Hepatic stellate cell (primary cell): ENCODE results near the gene DIPK1A.
A peak's percentile ranks its signal among the peaks of the same experiment; 100 is the strongest.

ENCODE experiments used
- DNase-seq: peaks from one replicate; pipeline ENCODE4 v3.0.0; 2011; ENCODE audit warnings: low spot score

DIPK1A gene

DNA sequence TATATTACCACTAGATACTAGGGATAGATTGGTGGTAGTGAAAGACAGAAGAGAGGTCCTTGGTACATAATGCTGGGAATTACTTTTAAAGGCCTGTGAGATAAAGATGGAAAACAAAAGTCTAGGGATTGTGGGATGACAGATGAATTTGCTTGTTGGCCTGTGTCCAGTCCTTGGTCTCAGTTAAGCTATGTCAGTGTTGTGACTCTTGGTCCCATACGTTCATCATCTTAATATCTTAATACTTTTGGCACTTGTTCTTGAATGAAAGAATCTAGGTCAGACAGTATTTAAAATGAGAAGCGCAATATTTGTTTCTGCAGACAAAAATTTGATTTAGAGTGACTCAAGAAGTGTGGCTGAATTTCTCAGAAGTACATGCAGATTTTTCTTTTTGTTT, 121.8 kb downstream of the DIPK1A start:
- no peak for DNase-seq

DNA sequence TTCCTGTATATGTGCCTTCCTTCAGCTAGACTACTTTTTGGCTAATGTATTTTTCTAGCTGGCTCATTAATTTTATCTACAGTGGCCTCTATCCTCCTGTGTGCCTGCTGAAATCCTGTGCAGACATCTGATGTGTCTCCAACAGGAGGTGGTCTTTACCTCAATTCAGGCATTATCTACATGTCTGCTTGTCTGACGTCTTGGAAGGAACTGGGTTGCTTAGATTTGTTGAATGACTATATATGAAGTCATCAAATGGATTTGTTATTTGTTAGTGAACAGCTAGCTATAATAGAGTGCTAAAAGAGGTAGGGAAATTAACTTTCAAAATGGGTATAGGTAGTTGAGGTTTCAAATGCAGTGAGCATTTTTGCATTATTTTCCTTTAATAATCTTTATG, 122.7 kb downstream of the DIPK1A start:
- DNase-seq: no peak

DNA sequence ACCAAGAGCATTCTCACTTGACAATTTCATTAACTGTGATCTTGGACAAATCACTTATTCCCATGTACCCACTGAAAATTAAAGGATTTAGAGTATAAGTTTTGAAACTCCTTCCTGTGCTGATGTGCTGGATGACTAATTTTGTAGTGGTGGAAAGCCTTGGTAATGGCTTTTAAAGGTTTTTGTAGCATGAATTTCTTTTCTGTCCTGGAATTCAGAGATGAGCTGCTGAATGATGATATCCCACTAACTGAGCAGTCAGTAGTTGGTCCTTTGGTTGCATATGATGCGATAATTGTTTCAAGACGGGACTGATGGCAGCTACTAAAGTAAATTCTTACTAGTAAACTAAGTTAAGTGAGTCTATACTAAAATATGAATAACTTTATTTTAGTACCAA, 124.2 kb downstream of the DIPK1A start:
- no peak for DNase-seq

DNA sequence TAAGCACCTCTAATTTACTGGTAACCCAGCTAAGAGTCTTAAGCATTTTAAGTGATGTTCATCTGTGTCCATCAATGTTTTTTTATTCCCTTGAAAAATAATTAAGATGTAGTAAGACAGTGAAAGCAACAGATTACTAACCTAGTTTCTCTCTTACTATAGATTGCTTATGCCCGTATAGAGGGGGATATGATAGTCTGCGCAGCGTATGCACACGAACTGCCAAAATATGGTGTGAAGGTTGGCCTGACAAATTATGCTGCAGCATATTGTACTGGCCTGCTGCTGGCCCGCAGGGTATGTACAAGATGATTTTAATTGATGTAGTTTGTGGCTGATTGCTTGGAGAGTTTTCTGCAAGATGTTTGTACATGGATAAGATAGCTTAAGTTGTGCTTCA, 126.6 kb downstream of the DIPK1A start:
- DNase-seq: no peak

DNA sequence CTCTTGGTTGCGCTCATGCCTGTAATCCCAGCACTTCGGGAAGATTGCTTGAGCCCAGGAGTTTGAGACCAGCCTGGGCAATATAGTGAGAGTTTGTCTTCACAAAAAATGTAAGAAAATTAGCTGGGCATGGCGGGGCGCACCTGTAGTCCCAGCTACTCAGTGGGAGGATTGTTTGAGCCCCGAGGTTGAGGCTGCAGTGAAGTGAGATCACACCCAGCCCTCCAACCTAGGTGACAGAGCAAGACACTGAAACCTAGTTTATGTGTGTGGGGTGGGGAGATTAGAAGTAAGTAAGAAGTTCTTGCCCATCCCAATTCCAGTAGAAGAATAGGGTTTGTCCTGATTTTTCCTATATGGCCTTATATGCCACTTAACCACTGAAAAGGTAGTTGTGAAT, 127.4 kb downstream of the DIPK1A start:
- DNase-seq: no peak

DNA sequence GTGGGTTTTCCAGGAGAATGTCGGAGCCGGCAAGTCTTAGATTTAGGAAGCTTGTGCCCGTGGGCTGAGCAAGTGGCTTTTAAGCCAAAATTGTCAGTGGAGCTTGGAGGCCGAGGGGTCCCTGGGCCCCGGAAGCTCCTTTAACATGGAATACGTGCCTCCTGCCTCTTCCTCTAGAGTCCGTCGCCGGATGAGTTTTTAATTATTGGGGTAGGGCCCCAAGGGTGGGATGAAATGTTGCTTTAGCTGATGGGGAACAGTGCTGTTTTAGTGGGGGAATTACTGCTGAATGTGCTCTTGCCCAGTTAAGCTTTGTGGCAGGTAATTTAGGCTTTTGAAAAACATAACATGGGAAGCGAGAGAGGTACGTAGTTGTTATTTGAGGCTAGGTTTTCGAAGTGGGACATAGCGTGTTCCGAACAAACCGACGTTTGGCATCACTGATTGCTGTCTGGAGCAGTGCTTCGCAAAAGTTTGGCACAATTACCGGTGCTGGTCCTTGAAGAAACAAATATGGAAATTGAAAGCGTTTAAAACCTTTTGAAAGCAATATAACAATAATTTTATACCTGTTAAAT, 128.6 kb downstream of the DIPK1A start:
- no peak for DNase-seq

DNA sequence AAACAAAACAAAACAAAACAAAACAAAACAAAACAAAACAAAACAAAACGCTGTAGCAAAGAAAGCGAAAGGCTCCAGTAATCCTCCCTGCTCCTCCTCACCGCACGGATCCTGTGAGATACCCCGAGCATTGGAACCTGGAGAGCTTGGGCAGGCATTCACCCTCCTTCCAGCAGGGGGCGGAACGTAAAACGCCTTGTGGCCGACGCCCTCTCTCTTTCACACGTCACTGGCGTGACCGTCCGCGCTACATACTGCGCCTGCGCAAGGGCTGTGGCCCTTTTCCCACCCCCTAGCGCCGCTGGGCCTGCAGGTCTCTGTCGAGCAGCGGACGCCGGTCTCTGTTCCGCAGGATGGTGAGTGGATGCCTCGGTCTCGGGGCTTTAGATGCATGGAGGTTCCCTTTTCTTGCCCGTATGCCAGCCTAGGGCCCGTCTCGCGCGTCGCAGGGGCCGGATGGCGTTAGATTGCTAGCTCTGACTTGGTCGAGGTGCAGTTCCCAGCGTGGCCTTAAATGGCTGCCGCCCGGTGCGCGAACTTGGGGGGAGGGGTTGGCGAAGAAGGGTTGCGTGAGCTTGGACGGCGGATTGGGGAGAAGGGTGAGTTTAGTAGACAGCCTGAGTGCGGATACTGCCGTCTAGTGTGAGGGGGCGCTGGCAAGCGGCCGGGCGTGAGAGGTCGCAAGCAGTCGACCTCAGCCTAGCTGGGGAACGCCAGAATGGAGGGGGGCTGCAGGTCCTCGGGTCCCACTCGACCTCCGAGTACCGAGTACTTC, 129.3 kb downstream of the DIPK1A start, which contains the start of gene RPL5:
Gene RPL5, plus strand, starts transcription at position 279 of the 775 bp plus-strand sequence. Its CDS starts 75 bp downstream, at position 354.
- DNase-seq: peak; percentile 96

DNA sequence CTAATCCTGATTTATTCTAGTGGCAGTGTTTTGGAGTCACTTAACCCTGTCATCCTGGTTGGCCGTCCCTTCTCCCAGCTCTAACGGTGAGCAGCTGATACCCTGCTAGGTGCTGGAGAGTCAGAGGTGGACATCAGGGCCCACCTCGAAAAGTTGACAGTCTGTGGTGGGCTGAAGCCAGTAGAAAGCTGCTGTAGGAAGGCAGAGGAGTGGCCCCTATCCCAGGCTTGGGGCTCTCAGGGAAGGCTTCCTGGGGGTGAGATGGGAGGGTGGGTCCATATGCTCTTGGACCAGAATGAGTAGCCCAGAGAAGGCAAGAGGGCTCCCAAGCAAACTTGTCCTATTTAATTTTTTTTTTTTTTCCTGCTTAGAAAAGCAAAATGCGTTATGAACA, 129.9 kb downstream of the DIPK1A start:
- DNase-seq: no peak

DNA sequence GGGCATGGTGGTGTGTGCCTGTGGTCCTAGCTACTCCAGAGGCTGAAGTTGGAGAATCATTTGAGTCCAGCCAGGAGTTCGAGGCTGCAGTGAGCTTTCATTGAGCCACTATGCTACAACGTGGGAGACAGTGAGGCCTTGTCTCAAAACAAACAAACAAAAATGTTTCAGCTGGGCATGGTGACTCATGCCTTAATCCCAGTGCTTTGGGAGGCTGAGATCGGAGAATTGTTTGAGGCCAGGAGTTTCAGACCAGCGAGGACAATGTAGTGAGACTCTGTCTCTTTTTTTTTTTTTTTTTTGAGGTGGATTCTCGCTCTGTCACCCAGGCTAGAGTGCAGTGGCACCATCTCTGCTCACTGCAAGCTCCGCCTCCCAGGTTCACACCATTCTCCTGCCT, 134.5 kb downstream of the DIPK1A start:
- DNase-seq: no peak

DNA sequence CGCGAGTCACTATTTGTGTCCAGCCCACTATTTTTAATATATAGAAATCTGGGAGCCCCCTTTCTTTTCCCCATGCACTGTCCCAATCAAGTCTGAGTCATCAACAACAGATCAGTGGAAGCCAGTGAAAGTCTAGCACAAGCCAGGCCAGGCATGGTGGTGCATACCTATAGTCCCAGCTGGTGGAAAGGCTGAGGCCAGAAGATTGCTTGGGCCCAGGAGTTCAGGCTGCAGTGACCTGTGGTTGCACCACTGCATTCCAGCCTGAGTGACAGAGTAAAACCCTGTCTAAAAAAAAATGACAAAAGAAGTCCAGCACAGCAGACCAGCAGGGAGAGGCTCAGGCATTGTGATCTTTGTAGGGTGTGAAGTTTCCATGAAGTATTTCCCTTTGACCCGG, 138.4 kb downstream of the DIPK1A start:
- peak; percentile 60 for DNase-seq

DNA sequence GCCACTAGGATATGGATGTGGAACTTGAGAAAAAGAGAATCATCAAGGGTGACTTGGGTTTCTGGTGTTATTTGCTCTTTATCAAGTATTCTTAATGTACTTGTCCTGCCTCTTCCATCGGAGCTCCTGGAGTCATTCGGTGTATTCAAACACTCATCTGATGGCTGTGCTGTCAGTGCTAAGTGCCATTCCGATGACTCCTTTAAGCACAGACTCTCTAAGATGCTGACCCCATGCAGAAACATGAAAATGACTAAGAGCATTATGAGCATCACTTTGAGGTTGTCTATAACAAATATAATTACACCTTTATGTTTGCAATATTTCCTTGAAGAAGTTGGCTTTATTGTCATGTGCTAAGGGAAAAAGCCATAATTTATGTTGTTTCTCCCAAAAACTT, 140.7 kb downstream of the DIPK1A start:
- DNase-seq: no peak

DNA sequence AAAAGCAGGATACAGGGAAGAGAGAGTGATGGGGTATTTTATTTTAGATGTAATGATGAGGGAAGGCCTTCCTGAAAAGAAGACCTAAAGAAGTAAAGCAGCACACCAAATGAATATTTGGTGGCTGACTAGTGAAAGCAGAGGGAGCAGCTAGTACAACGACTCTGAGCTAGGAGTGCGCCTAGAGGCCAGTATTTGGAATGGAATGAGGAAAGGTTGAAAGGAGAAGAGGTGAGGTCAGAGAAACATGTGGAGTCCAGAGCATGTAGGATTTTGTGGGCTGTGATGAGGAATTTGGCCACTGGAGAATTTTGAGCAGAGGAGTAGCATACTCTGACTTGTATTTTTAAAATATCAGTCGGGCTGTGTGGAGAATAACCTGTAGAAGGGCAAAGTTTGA, 141.2 kb downstream of the DIPK1A start:
- DNase-seq: no peak

DNA sequence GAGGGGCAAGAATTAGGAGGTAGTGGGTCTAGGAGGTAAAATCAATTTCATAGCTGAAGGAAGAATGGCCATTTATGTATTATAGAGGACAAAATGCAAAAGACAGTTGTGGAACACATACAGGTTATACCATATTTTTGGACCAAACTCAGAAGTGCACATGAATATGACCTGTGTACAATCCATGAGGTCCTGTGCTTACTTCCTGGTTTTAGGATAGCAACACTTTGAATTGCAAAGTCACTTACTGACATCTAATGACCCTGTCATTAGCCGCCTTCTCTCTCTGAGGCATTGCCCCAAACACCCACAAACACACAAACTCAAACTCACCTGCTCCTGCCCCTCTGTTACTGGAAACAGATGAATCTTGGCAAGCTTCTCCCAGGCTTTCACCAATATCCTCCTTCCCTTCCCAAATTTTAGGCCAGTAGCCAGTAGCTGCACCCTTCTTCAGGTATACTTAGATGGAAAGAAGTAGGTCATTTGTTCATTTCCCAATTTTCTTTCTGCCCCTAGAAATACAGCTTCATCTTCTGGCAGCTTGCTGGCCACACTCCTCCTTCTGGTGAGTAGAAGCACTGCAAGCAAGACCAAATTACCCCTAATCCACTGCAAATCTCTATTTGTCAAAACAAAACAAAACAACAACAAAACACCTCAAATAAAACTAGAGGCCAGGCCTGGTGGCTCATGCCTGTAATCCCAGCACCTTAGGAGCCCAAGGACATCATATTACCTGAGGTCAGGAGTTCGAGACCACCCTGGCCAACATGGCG, 143.1 kb downstream of the DIPK1A start:
- DNase-seq: no peak

DNA sequence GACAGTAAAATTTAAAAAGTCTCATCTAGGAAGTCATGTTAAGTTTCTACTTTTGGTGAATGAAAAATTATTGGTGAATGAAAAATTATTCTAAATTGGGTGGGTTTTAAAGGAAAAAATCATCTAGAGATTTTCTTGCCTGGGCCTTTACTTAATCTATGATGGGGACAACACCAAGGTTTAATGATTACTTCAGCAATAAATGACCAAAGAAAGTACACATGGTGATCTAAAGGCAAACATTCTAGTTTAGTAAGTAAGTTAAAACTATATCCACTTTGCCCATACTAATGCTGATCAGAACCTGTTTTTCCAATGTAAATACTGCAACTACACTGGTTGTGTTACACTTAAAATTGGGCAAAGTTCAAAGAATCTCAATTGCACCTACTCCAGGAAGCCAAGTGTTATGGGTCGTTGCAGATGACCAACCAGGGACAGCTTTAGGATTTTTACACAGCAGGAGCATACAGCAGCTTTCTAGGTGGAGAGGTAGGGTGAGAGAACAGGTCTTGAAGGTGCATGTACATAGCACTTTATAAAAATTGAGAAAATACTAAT, 144.0 kb downstream of the DIPK1A start:
- no peak for DNase-seq

DNA sequence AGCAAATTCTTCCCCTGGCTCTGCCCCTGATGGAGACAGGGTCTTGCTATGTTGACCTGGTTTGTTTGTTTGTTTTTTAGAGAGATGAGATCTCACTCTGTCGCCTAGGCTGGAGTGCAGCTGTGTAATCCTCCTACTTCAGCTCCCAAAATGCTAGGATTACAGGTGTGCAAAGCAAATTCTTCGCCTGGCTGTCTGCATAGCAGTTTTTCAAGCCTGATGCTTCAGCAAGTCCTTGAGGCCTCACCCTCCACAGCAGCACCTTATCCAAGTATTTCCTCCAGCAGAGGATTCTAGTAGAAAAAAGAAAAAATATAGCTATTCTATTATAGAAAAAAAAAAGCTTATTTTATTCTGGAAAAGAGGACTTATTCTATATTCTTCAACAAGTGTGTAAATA, 144.5 kb downstream of the DIPK1A start:
- DNase-seq: no peak

DNA sequence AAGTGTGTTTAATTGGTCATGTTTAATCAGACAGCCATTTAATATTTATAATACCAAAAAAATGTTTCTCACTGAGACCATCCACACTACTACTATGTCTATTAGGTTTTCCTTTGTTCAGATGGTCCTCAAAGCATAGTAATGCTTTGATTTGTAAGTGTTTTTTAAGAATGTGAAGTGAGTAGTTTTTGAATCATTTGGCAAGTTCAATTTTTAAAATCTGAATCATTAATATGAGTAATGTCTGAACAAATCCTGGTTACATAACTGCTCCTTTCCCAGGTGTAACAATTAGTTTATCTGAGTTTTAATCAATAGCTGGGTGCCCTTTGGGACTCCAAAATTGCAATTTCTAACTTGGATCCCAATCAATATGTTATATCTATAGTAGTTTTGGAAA, 152.9 kb downstream of the DIPK1A start:
- DNase-seq: no peak

DNA sequence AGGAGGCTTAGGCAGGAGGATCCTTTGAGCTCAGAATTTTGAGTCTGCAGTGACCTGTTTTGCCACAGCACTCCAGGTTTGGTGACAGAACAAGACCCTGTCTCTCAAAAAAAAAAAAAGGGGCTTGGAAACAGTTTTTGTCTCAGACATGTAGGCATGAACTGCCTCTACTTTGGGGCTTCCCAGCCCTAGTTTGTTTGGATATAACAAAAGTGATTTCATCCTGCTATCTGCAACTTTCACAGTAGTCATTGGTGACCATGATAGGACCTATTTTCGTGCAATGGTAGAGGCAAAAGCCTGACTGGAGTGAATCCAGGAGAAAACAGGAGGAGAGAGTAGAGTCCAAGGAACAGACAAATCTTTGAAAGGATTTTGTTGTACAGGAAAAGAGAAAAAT, 156.0 kb downstream of the DIPK1A start:
- DNase-seq: no peak

DNA sequence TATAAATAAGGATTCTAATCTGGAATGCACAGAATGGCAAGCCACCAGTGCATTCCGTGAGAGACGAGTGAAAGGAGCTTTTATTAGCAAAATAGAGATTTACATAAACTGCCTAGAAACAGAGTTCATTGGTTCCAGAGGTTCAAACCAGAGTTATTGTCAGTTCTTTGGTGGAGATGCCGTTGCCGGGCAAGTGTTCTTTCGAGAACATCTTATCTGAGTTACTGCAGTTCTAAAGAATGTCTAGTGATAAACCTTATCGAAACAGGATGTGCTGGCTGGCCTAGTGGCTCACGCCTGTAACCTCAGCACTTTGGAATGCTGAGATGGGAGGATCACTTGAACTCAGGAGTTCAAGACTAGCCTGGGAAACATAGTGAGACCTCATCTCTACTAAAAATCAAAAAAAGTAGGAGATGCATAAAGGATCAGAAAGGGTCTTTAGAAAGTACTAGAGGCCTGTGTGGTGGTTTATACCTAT, 156.5 kb downstream of the DIPK1A start:
- DNase-seq: peak; percentile 89

DNA sequence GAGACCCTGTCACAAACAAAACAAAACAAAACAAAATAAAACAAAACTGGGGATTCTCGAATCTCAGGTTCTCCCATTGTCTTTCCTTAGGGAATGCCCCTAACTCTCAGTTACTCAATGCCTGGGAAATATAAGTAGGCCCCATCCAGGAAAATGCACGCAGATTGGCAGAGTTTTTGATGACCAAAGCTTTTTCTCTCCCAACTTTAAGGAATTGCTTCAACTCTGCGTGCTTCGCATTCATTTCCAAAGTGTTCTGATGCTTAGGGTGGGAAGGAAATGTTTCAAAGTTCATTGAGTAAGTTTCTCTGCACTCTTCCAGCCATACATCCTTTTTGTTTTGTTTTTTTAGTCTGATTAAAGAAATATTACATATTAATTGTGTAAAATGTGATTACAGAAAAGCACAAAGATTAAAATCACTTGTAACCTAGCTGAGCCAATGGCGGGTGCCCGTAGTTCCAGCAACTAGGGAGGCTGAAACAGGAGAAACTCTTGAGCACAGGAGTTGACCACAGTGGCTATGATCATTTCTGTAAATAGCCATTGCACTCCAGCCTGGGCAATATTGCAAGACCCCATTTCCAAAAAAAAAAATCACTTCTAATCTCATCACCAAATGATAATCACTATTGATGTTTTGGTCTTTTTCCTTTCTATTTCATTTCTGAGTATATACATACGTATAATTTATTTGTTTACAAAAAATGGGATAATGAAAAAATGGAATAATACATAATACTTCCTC, 157.9 kb downstream of the DIPK1A start:
- no peak for DNase-seq

DNA sequence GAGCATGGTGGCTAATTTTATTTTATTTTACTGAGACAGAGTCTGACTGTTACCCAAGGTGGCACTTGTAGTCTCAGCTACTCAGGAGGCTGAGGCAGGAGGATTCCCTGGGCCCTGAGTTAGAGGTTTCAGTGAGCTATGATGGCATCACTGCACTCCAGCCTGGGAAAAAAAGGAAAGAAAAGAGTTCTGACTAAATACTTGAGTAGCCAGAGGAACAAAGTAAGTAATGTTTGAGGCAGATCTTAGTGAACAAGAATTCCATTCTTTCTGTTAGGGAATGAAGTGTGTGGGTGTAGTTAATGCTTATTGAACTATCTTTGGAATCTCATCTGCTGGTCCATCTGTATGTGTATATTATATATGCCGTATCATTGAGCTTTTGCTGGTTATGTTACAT, 163.3 kb downstream of the DIPK1A start:
- no peak for DNase-seq

DNA sequence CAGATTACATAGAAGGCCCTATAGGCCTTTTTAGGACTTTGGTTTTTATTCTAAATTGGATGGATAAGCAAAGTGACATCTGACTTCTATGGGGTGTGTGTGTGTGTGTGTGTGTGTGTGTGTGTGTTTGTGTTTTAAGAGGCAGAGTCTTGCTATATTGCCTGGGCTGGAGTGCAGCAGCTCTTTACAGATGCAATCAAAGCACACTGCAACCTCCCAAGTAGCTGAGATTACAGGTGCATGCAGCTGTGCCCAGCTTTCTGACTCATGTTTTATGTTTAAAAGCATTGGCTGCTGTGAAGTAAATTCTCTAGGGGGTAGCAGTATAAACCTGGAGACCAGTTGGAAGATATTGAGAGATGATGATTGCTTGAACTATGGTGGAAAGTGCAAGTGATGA, 164.0 kb downstream of the DIPK1A start:
- no peak for DNase-seq

DNA sequence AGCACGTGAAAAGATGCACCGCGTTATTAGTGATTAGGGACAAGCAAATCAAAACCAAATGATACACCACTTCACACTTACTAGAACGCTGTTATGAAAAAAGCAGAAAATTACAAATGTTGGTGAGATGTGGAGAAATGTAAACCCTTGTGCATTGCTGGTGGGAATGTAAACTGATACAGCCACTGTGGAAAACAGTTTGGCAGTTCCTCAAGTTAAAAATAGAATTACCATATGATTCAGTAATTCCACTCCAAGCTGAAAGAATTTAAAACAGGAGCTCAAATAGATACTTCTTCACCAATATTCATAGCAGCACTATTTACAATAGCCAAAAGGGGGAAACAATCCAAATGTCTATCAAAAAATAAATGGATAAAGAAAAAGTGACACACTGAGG, 166.1 kb downstream of the DIPK1A start:
- DNase-seq: no peak
